ENCODE measurements around the gene PARM1.

PARM1 gene

GRCh38 chr4:74942918-74943253 lies 10.0 kb downstream of the PARM1 start:
- no peak for DNase-seq

DNA sequence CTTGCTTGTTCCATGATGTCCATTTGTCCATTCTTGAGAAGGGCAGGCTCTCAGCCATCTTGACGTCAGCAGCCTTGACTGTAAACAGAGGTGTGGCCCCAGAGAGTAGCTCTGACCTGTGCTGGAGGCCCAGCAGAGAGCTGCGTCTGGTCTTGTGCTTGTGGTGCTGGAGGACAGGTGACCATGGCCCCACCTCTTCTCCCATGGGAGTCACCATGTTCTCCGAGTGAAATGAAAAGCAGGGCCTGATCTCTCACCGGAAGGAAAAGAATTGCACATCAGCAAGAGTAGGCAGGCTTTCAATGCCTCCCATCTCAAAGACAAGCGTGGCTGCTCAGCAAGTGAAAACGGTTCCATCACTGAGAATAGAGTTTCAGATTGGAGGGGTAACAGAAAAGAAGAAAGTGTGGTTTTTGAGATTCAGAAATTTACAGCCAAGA lies 11.5 kb downstream of the PARM1 start:
- no peak for DNase-seq

DNA sequence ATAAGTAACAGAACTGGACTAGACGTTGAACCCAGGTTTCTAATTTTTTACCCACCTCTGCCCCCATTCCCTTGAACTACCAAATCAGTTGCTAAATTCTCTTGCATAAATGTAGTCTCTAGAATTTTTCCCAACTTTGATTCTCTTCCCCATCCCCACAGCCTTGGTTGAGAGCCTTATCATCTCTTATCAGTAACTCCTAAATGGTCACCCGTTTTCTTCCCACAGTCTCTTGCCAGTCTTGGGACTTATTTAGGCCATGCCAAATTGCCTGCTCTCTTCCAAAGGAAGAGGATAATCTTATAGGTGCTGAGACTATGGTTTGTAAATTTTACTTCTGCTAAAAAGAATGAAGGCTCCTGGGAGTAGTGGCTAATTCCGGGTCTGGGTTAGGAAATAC lies 13.3 kb downstream of the PARM1 start:
- DNase-seq: no peak

DNA sequence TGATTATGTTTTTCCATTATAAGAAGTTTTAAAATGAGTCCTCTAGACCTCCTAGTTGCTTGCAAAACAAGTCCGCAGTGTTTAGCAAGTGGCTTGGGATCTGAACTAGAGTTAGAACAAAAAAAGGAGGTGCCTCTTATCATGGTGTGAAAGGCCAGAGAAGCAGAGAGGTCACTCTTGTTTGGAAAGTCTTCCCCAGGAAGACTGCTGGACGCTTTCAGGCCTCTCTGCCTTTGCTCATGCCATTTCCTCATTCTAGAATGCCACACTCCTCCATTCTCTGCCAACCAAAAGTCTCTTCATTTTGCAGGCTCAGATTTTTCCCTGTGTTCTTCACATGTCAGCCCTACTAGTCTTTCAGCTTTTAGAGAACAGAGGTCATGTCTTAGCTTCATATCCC lies 14.9 kb downstream of the PARM1 start:
- DNase-seq: no peak

DNA sequence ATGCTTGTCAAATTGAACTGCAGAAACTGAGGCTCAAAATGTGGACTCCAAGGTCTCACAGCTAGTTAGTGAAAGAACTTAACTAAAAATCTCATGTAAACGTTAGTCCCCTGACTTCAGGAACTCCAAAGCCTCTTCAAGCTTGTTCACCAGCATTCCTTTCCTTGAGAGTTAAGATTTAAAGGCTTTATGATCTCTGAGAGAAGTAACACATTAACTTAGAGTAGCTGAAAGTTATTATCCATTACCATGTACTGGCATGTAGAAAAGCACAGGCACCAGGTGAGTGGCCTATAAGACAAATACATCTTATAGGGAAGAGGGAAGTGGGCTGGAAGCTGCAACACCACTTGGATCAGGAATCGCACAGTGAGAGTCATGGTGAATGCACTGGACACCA lies 15.3 kb downstream of the PARM1 start:
- DNase-seq: no peak

DNA sequence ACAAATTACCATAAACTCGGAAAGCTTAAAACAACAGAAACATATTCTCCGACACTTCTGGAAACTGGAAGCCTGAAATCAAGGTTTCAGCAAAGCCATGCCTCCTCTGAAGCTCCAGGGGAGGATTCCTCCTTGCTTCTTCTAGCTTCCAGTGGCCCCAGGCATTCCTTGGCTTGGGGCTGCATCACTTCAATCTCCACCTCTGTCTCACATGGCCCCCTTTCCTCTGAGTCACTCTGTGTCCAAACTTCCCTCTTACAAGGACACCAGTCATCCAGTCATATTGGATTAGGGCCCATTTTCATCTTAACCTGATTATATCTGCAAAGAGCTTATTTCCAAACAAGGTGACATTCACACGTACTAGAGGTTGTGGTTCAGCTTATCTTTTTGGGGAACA lies 17.3 kb downstream of the PARM1 start:
- DNase-seq: no peak

DNA sequence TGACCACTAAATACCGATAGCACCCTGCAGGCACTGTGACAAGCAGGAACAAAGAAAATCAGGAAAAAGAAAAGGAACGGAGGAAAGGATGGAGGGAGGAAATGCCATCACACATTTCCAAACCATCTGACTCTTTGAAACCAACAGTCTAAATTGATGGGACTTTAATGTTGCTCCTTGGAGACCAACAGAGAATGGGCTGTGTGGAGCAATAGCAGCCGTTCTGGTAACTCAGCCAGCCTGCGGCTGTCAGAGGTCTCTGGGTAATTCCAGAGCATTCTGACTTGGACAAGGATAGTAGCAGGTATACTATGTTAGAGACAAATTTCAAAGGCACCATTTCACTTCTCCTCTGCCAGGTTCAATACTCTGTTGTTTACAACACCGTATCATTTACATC lies 18.0 kb downstream of the PARM1 start:
- no peak for DNase-seq

DNA sequence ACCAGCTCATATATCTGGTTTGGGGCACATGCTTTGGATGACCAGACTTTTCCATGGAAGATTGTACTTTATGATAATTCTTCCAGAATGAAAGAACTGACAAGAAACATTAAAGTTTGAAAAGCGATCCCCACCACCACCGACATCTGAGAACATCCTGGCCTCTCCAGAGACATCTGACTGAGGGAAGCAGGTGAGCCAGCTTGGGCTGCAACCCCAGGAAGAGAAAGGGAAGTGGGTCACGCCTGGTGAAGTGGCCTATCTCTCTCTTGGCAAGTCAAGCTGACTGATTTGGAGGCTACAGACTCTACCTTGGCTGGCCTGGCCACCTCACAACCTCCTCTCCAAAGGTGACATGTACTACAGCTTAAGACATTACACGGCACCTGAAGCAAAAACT lies 20.7 kb downstream of the PARM1 start:
- DNase-seq: no peak

GRCh38 chr4:74958881-74959280 lies 26.0 kb downstream of the PARM1 start:
- no peak for DNase-seq

- DNase-seq: no peak
Observed at GRCh38 chr4:74961230-74961629, 28.3 kb downstream of the PARM1 start.

GRCh38 chr4:74962584-74962983 lies 29.7 kb downstream of the PARM1 start:
- no peak for DNase-seq

GRCh38 chr4:74964311-74964710 lies 31.4 kb downstream of the PARM1 start:
- no peak for DNase-seq

DNA sequence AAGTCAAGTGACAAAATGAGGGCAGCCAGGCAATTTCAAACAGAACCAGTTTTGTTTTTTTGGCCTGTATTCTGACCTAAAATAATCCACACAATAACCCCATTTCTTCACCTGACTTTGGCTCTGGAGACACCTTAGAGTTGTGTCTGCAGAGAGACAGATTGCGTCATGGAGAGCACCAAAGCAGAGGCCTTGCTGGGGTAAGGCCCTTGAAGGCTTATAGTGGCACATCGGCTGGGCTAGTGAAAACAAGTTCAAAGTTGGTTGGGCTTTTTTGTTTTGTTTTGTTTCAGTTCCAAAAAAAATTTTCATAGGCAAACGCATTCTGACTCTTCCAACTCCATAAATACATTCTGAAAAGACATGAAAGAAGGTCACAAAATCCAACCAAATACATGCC lies 34.4 kb downstream of the PARM1 start:
- DNase-seq: no peak

DNA sequence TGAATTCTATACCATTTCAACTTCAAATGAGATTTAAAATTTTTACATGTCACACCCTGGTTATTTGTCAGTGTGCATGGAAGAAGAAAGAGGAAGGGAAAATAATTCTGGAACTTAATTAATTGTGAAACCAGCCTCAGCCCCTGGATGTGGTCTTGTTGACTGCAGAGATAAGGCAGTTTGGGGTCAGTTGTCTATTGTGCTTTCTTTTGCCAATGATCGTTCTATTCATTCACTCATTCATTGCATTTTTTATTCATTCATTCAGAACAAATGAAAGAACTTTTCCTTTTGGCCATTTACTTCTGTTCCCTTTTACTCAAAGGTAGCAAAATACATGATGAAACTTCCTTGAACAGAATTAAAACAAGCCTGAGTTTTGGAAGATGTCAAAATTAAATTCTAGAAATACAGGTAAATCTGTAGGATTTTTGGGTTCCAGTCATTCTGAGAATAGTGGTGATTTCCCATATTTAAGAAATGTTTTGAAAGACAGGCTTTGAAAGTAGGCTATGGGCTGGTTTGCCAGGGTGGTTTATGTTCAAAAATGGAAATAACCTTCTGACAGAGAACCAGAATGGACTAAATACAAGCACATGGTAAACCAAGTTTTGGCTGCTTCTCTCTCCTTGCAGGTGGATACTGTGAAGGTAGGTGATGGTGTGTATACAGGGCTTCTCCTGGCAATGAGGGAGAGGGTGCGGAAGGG lies 35.7 kb downstream of the PARM1 start:
- no peak for DNase-seq

- no peak for DNase-seq
Observed at GRCh38 chr4:74969507-74970474, 36.9 kb downstream of the PARM1 start.

GRCh38 chr4:74970577-74970976 lies 37.7 kb downstream of the PARM1 start:
- no peak for DNase-seq

- no peak for DNase-seq
Observed at GRCh38 chr4:74971862-74972261, 38.9 kb downstream of the PARM1 start.

- no peak for DNase-seq
Observed at GRCh38 chr4:74975082-74975481, 42.2 kb downstream of the PARM1 start.

- DNase-seq: no peak
Observed at GRCh38 chr4:74975848-74976824, 43.2 kb downstream of the PARM1 start.

DNA sequence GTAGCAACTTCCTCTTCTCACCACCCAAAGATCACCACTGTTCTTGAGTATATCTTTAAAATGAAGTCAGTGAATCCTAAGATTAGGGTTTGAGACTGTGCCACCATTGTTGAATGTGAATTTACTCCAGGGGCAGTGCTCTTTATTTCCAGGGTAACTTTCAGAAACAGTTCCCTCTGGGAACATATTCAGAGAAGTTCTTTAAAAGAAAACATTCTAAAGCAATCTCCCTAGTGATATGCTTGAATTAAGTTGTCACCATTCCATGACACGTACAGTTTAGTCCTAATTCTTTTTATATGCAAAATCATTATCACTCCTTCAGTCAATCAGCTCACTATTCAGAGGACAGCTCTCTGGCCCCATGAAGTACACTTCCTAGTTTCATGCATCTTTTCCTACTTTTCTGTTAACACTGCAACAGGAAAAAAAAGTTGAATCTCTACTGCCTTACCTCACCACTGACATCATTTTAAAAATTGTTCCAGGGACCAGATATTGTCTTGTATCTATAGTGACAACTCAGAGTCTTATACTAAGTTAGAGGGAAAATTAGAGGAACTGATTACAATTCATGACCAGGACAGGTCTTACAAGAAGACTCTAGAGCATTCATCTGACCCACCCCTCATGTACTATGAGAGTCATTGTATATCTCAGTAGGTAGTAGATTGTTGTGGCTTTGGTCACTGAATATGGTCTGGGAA lies 49.8 kb downstream of the PARM1 start:
- no peak for DNase-seq

DNA sequence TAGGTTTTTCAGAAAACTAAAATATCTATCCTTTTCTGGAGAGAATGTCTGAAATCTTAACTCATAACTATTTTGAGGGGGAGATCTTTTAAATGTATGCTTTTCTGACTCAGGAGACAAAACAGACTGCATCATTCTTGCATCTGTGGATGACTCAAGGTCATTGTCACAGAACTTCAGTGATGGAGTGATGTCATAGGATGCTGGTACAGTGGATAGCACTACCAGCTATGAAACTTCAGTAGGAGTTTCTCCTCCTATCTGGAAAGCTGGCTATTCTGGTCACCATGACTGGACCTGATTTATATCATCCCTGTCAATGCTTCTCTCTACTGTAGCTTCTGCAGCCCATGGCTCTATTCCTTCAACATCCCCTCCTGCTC lies 50.3 kb downstream of the PARM1 start:
- no peak for DNase-seq

DNA sequence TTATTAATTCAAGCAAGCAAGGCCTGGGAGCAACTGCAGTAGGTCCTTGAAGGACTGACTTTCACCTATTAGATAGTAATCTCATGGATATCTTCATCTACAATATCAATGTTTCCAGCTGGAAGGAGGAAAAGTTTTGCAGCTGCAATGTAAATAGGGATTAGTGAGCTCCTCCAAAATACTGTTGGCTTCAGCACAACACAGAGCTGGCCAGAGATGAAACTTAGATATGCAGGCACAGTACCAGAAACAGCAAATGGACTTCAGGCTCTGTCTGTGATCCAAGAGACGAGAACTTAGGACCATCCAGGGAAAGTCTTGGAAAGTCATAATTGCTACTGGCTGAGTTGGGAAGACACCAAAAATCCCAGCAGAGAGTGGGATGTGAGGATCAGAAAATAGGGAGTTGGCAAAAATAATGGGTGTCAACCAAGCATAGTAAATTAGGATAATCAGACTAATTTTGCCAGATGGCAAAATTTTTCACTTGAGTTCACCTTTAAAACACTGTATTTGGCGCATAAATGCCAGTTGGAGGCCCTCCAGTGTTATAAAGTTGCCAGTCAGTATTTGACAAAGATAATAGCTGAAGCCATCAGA lies 57.5 kb downstream of the PARM1 start:
- no peak for DNase-seq
